Measurements from ENCODE around the gene DNAH1.
A peak's percentile ranks its signal among the peaks of the same experiment; 100 is the strongest.

DNAH1 gene

GRCh38 chr3:52289747-52290595 is 26.1 kb upstream of the DNAH1 start:
- TF ChIP-seq TAF1 (IDR thresholded peaks at IDR 0.05; ENCODE audit: low read depth) (no peak), MAX (IDR thresholded peaks at IDR 0.05) (no peak), EGR1 (IDR thresholded peaks at IDR 0.05) (no peak), YY1 (IDR thresholded peaks at IDR 0.05; ENCODE audit: low read depth) (no peak), NFIC (IDR thresholded peaks at IDR 0.05) (no peak), CREB1 (IDR thresholded peaks at IDR 0.05; ENCODE audit: low read depth) (no peak), USF1 (IDR thresholded peaks at IDR 0.05) (no peak), REST (IDR thresholded peaks at IDR 0.05; ENCODE audit: low read depth) (no peak), TEAD4 (IDR thresholded peaks at IDR 0.05) (no peak), RAD21 (IDR thresholded peaks at IDR 0.05; ENCODE audit: low read depth) (no peak), TCF12 (IDR thresholded peaks at IDR 0.05; ENCODE audit: low read depth) (no peak), ZBTB7A (IDR thresholded peaks at IDR 0.05; ENCODE audit: low read depth) (no peak), EP300 (IDR thresholded peaks at IDR 0.05; ENCODE audit: borderline replicate concordance) (no peak), FOXM1 (IDR thresholded peaks at IDR 0.05; ENCODE audit: borderline replicate concordance, low read depth) (no peak), CEBPB (IDR thresholded peaks at IDR 0.05) (no peak)

- no peak for TF ChIP-seq TCF12 (IDR thresholded peaks at IDR 0.05; ENCODE audit: low read depth)
Observed at GRCh38 chr3:52290596-52291507, 25.3 kb upstream of the DNAH1 start.

DNA sequence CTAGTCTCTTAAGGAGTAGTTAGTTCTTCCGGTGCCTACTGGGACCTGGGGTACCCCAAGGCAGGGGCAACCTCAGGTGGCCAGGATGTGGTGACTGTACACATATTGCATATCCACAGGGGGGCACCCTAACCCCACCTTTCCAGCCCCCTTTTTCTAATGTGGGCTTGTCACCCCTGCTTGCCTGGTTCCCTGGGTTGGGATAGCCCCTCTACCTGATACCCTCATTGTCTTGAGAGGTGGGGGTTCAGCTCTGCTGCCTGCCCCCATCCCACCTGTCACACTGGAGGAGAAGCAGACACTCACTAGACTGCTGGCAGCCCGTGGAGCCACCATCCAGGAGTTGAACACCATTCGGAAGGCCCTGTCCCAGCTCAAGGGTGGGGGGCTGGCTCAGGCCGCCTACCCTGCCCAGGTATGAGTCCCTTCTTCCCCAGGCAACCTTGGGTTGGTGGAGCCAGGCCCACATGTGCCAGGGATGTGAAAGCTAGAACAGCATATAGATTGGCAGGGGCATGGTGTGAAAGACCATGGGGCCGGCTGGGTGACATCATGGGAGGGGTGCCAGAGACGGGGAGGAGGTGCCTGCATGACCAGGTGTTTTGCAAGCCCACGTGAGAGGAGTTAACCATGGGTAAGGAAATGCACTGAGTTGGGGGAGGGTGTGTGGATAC is 24.5 kb upstream of the DNAH1 start:
- peak; percentile 72 for TF ChIP-seq RAD21 (IDR thresholded peaks at IDR 0.05; ENCODE audit: low read depth)
- TF ChIP-seq TCF12 (IDR thresholded peaks at IDR 0.05; ENCODE audit: low read depth) = no peak

DNA sequence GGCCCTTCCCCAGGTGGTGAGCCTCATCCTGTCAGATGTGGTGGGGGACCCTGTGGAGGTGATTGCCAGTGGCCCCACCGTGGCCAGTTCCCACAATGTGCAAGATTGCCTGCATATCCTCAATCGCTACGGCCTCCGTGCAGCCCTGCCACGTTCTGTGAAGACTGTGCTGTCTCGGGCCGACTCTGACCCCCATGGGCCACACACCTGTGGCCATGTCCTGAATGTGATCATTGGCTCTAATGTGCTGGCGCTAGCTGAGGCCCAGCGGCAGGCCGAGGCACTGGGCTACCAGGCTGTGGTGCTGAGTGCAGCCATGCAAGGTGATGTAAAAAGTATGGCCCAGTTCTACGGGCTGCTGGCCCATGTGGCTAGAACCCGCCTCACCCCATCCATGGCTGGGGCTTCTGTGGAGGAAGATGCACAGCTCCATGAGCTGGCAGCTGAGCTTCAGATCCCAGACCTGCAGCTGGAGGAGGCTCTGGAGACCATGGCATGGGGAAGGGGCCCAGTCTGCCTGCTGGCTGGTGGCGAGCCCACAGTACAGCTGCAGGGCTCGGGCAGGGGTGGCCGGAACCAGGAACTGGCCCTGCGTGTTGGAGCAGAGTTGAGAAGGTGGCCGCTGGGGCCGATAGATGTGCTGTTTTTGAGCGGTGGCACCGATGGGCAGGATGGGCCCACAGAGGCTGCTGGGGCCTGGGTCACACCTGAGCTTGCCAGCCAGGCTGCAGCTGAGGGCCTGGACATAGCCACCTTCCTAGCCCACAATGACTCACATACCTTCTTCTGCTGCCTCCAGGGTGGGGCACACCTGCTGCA is 23.7 kb upstream of the DNAH1 start:
- TF ChIP-seq MAX (IDR thresholded peaks at IDR 0.05) (no peak), FOXM1 (IDR thresholded peaks at IDR 0.05; ENCODE audit: borderline replicate concordance, low read depth) (no peak), RAD21 (IDR thresholded peaks at IDR 0.05; ENCODE audit: low read depth) (no peak), TCF12 (IDR thresholded peaks at IDR 0.05; ENCODE audit: low read depth) (no peak), YY1 (IDR thresholded peaks at IDR 0.05; ENCODE audit: low read depth) (no peak), REST (IDR thresholded peaks at IDR 0.05; ENCODE audit: low read depth) (no peak), EP300 (IDR thresholded peaks at IDR 0.05; ENCODE audit: borderline replicate concordance) (no peak), EGR1 (IDR thresholded peaks at IDR 0.05) (no peak), TEAD4 (IDR thresholded peaks at IDR 0.05) (no peak), ZBTB7A (IDR thresholded peaks at IDR 0.05; ENCODE audit: low read depth) (no peak), CREB1 (IDR thresholded peaks at IDR 0.05; ENCODE audit: low read depth) (no peak)

Data from Ishikawa (cell line).